GM12872 (cell line): Measurements from ENCODE around the gene MAGEF1.

Source experiments
- CTCF ChIP-seq: IDR thresholded peaks from 3 replicates; pipeline ENCODE4 v1.5.1; 2011; ENCODE audit warnings: low read depth, mild to moderate bottlenecking, low read length, moderate library complexity; ENCODE audit not compliant: insufficient read depth

MAGEF1 gene

GRCh38 chr3:184756151-184757021 is 44.5 kb upstream of the MAGEF1 start:
- no peak for TF ChIP-seq CTCF

GRCh38 chr3:184755315-184755731 is 43.5 kb upstream of the MAGEF1 start:
- TF ChIP-seq CTCF, result no peak

GRCh38 chr3:184752361-184752760 is 40.5 kb upstream of the MAGEF1 start:
- no peak for TF ChIP-seq CTCF

GRCh38 chr3:184751204-184752040 is 39.6 kb upstream of the MAGEF1 start:
- no peak for TF ChIP-seq CTCF

- TF ChIP-seq CTCF, result no peak
Measured at GRCh38 chr3:184750349-184751083, 38.7 kb upstream of the MAGEF1 start.

- TF ChIP-seq CTCF, result no peak
Measured at GRCh38 chr3:184749168-184749744, 37.4 kb upstream of the MAGEF1 start.
